Psoas muscle (tissue), 8 donors: ENCODE results near the gene TNFRSF11A. TPM values are rescaled to one million over a fixed set of nuclear protein-coding genes. Genes with fewer than 3 reads are reported as not detected.

Experiments used
- ATAC-seq, 4 donors: fragments of 200-7000 bp; cut with Tn5 transposase; one replicate each; pipeline ENCODE4 v1.9.1; 2020; ENCODE audit warnings: moderate library complexity in 3 of 4, mild to moderate bottlenecking in 2 of 4
- DNase-seq, 2 donors: peaks; one replicate each; pipeline ENCODE4 v3.0.0-alpha.2; 2020
- H3K27ac ChIP-seq: fragments of 200-600 bp; one replicate; pipeline ENCODE4 v1.8.0; 2022
- H3K27me3 ChIP-seq, 3 donors: fragments of 200-600 bp in 1 of 3; one replicate each; pipeline versions ENCODE4 v1.6.1 to v1.8.0; 2013 to 2022; ENCODE audit warnings: low read length in 2 of 3, mild to moderate bottlenecking in 2 of 3, moderate library complexity in 1 of 3; ENCODE audit not compliant: insufficient read depth in 3 of 3
- H3K36me3 ChIP-seq, 2 donors: fragments of 200-600 bp in 1 of 2; one replicate each; pipeline versions ENCODE4 v1.6.1 to v1.8.0; 2013 to 2022; ENCODE audit warnings: low read depth in 1 of 2, mild to moderate bottlenecking in 1 of 2, moderate library complexity in 1 of 2; ENCODE audit not compliant: insufficient read depth in 1 of 2
- H3K4me1 ChIP-seq: fragments of 200-600 bp; one replicate; pipeline ENCODE4 v1.8.0; 2022
- H3K4me3 ChIP-seq: fragments of 200-600 bp; one replicate; pipeline ENCODE4 v1.8.0; 2022; ENCODE audit warnings: mild to moderate bottlenecking
- H3K9me3 ChIP-seq: fragments of 200-600 bp; one replicate; pipeline ENCODE4 v1.8.0; 2022
- CTCF ChIP-seq: fragments of 200-600 bp; IDR thresholded peaks from one replicate; pipeline ENCODE4 v1.8.0; 2022; ENCODE audit warnings: antibody characterized with exemption
- WGBS, 3 donors: extraction: QIAGEN DNeasy Blood & Tissue Kit; methylation state at CpG; one replicate each; pipeline versions ENCODE4 v1.1.6 to v1.1.7; 2013; 5-methylcytosine and 5-hydroxymethylcytosine counted together
- intact Hi-C, 2 donors: fragments of 100-400 bp; cut with DNase I; formaldehyde crosslinking; loops; one replicate each; pipeline versions ENCODE4 v1.11.0 to v1.14.2; 2022
- polyA plus RNA-seq, 3 donors: library from polyadenylated mRNA; stranded (reverse); fragments of 200-250 nt; gene quantifications; one replicate each; pipeline ENCODE4 v1.2.3, GENCODE V29; 2013
- total RNA-seq, 4 donors: library from RNA; stranded (reverse); fragmentation: NEBNext Ultra II Directional in 2 of 4; extraction: Animal tissue kit (Norgen Biotek cat#: 25700) in 2 of 4; gene quantifications; one replicate each; pipeline versions ENCODE4 v1.2.1 to v1.2.4, GENCODE V29; 2021 to 2023
- donor health status: healthy with polysubstance abuse.
- donor health status: DM: no; HTN: no; CAD: no; lungs with moderate emphysema.
- donor health status: Bipolar disorder and iron deficiency.
- donor health status: healthy.
- donor health status: DM: yes; HTN: yes; CAD: no.
- donor health status: DM: no; HTN: no; CAD: no.
- donor health status: DM: no; HTN: no; CAD: no.
- donor health status: DM: yes; HTN: yes; CAD: no.

TNFRSF11A gene
- total and polyA plus RNA-seq, 7 donors, result 0.12 to 1.3 (median 0.60) TPM

GRCh38 chr18:62369129-62369644, 44.1 kb downstream of the TNFRSF11A start:
- WGBS, 3 donors, result 86 to 91% (median 88%) methylated on average over 9 of the region's 9 CpGs
- TF ChIP-seq CTCF, result no peak
- DNase-seq, result no peak
- no peak for ATAC-seq
- no peak overlapping the region for H3K27ac ChIP-seq
- no peaks in the 10 kb centered on the region for H3K9me3 ChIP-seq
- no peak overlapping the region for H3K4me3 ChIP-seq
- no peaks in the 10 kb centered on the region for H3K27me3 ChIP-seq
- intact Hi-C loops, result no loop called here
- H3K4me1 ChIP-seq, result no peaks in the 10 kb centered on the region
- H3K36me3 ChIP-seq, result no peaks in the 10 kb centered on the region

GRCh38 chr18:62370366-62370765, 45.3 kb downstream of the TNFRSF11A start:
- Histone ChIP-seq H3K27ac (no peak overlapping the region), H3K9me3 (no peaks in the 10 kb centered on the region), H3K27me3 (no peaks in the 10 kb centered on the region), H3K36me3 (no peaks in the 10 kb centered on the region), H3K4me3 (no peak overlapping the region), H3K4me1 (no peaks in the 10 kb centered on the region)
- no peak for TF ChIP-seq CTCF
- intact Hi-C loops, result no loop called here
- 64 to 66% (median 66%) methylated on average over 4 of the region's 4 CpGs for WGBS, 3 donors
- DNase-seq (no peak), ATAC-seq (no peak)

GRCh38 chr18:62371436-62371835, 46.3 kb downstream of the TNFRSF11A start:
- ATAC-seq, result no peak
- Histone ChIP-seq H3K4me1 (no peaks in the 10 kb centered on the region), H3K9me3 (no peaks in the 10 kb centered on the region), H3K27ac (no peak overlapping the region), H3K4me3 (no peak overlapping the region), H3K27me3 (no peaks in the 10 kb centered on the region), H3K36me3 (no peaks in the 10 kb centered on the region)
- no peak for DNase-seq
- 49 to 63% (median 55%) methylated on average over 10 of the region's 10 CpGs for WGBS, 3 donors
- intact Hi-C loops, result no loop called here
- TF ChIP-seq CTCF, result no peak

GRCh38 chr18:62372156-62372555, 47.0 kb downstream of the TNFRSF11A start:
- Histone ChIP-seq H3K36me3 (no peaks in the 10 kb centered on the region), H3K27me3 (no peaks in the 10 kb centered on the region), H3K4me3 (no peak overlapping the region), H3K27ac (no peak overlapping the region), H3K4me1 (no peaks in the 10 kb centered on the region), H3K9me3 (no peaks in the 10 kb centered on the region)
- DNase-seq (no peak), ATAC-seq (no peak)
- WGBS, 3 donors, result 88 to 89% (median 89%) methylated on average over 5 of the region's 5 CpGs
- intact Hi-C loops, result no loop called here
- no peak for TF ChIP-seq CTCF

GRCh38 chr18:62372882-62373281, 47.8 kb downstream of the TNFRSF11A start:
- Histone ChIP-seq H3K36me3 (no peaks in the 10 kb centered on the region), H3K27me3 (no peaks in the 10 kb centered on the region), H3K4me1 (no peaks in the 10 kb centered on the region), H3K4me3 (no peak overlapping the region), H3K9me3 (no peaks in the 10 kb centered on the region), H3K27ac (no peak overlapping the region)
- DNase-seq (no peak), ATAC-seq (no peak)
- TF ChIP-seq CTCF, result no peak
- intact Hi-C loops, result no loop called here
- WGBS, 3 donors, result 96 to 97% (median 96%) methylated on average over 4 of the region's 4 CpGs
